OCI-LY1 (cell line): Measurements from ENCODE around the gene PATJ.

Experiments
- H2AFZ ChIP-seq: fragments of 200-600 bp; sonication (generic), shearing (Covaris generic); 2 replicates; pipeline ENCODE4 v1.6.0; 2014; ENCODE audit warnings: antibody characterized with exemption, mild to moderate bottlenecking, low read length
- H3F3A ChIP-seq: fragments of 200-600 bp; sonication (generic), shearing (Covaris generic); 2 replicates; pipeline ENCODE4 v1.6.0; 2014; ENCODE audit warnings: mild to moderate bottlenecking, antibody characterized with exemption, low read length, moderate library complexity; ENCODE audit not compliant: insufficient read depth
- H3K27ac ChIP-seq: fragments of 200-600 bp; sonication (generic); 2 replicates; pipeline ENCODE4 v1.5.1; 2014; ENCODE audit warnings: low read length, mixed run types, mild to moderate bottlenecking, low read depth; ENCODE audit not compliant: poor library complexity, severe bottlenecking
- H3K27me3 ChIP-seq: fragments of 200-600 bp; sonication (generic); 2 replicates; pipeline ENCODE4 v1.6.0; 2014; ENCODE audit warnings: antibody characterized with exemption, mild to moderate bottlenecking, low read length, moderate library complexity; ENCODE audit not compliant: insufficient read depth
- H3K36me3 ChIP-seq: fragments of 200-600 bp; sonication (generic); 2 replicates; pipeline ENCODE4 v1.6.1; 2014; ENCODE audit warnings: mild to moderate bottlenecking, antibody characterized with exemption, low read length, moderate library complexity, mixed read lengths; ENCODE audit not compliant: insufficient read depth
- H3K4me1 ChIP-seq: fragments of 200-600 bp; sonication (generic); 2 replicates; pipeline ENCODE4 v1.5.1; 2014; ENCODE audit warnings: mild to moderate bottlenecking, low read length, moderate library complexity; ENCODE audit not compliant: insufficient read depth, severe bottlenecking
- H3K4me2 ChIP-seq: fragments of 200-600 bp; sonication (generic), shearing (Covaris generic); 2 replicates; pipeline ENCODE4 v1.6.1; 2014; ENCODE audit warnings: low read length
- H3K4me3 ChIP-seq: fragments of 200-600 bp; sonication (generic); 2 replicates; pipeline ENCODE4 v1.5.1; 2014; ENCODE audit warnings: low read length, low read depth, mild to moderate bottlenecking, mixed read lengths; ENCODE audit not compliant: poor library complexity, severe bottlenecking
- H3K79me2 ChIP-seq: fragments of 200-600 bp; shearing (Covaris generic); 2 replicates; pipeline ENCODE4 v1.6.1; 2016; ENCODE audit warnings: mixed run types, low read length, mixed read lengths; ENCODE audit not compliant: insufficient read depth
- H3K9ac ChIP-seq: fragments of 200-600 bp; sonication (generic), shearing (Covaris generic); 2 replicates; pipeline ENCODE4 v1.6.1; 2014; ENCODE audit warnings: mild to moderate bottlenecking, low read length, mixed read lengths
- H3K9me2 ChIP-seq: fragments of 200-600 bp; sonication (generic), shearing (Covaris generic); 2 replicates; pipeline ENCODE4 v1.6.1; 2014; ENCODE audit warnings: low read depth, mild to moderate bottlenecking, low read length, mixed read lengths
- H3K9me3 ChIP-seq: fragments of 200-600 bp; shearing (Covaris generic); 2 replicates; pipeline ENCODE4 v1.6.1; 2014; ENCODE audit warnings: low read length, mixed read lengths
- H4K20me1 ChIP-seq: fragments of 200-600 bp; sonication (generic), shearing (Covaris generic); 2 replicates; pipeline ENCODE4 v1.6.0; 2016; ENCODE audit warnings: mild to moderate bottlenecking, low read length; ENCODE audit not compliant: insufficient read depth
- CTCF ChIP-seq: fragments of 200-600 bp; sonication (generic), shearing (Covaris generic); IDR thresholded peaks from 2 replicates; pipeline ENCODE4 v1.5.1; 2017; ENCODE audit warnings: mild to moderate bottlenecking, antibody characterized with exemption, low read length, moderate library complexity, mixed read lengths
- EZH2 ChIP-seq: fragments of 200-600 bp; sonication (generic), shearing (Covaris generic); IDR thresholded peaks from 2 replicates; pipeline ENCODE4 v1.8.0; 2017; ENCODE audit warnings: borderline replicate concordance, mixed run types, mild to moderate bottlenecking, antibody characterized with exemption, low read length, moderate library complexity, mixed read lengths

PATJ gene

GRCh38 chr1:62109124-62109523 is 366.8 kb downstream of the PATJ start:
- Histone ChIP-seq H3F3A (no peaks in the 10 kb centered on the region), H3K4me2 (no peak overlapping the region), H3K9ac (no peak overlapping the region), H3K9me2 (no peaks in the 10 kb centered on the region), H4K20me1 (no peaks in the 10 kb centered on the region), H3K4me3 (no peak overlapping the region), H3K27me3 (no peaks in the 10 kb centered on the region), H3K79me2 (no peaks in the 10 kb centered on the region), H3K4me1 (no peaks in the 10 kb centered on the region), H3K27ac (no peak overlapping the region), H3K36me3 (no peaks in the 10 kb centered on the region), H2AFZ (no peak overlapping the region), H3K9me3 (no peaks in the 10 kb centered on the region)
- TF ChIP-seq EZH2 (no peak), CTCF (no peak)

GRCh38 chr1:62110198-62110817 is 368.0 kb downstream of the PATJ start:
- Histone ChIP-seq H3K27me3 (no peaks in the 10 kb centered on the region), H3K27ac (no peak overlapping the region), H3K9ac (no peak overlapping the region), H3K9me3 (no peaks in the 10 kb centered on the region), H3K4me3 (no peak overlapping the region), H2AFZ (no peak overlapping the region), H3F3A (no peaks in the 10 kb centered on the region), H3K79me2 (no peaks in the 10 kb centered on the region), H3K4me1 (no peaks in the 10 kb centered on the region), H4K20me1 (no peaks in the 10 kb centered on the region), H3K36me3 (no peaks in the 10 kb centered on the region), H3K9me2 (no peaks in the 10 kb centered on the region), H3K4me2 (no peak overlapping the region)
- TF ChIP-seq CTCF (no peak), EZH2 (no peak)

DNA sequence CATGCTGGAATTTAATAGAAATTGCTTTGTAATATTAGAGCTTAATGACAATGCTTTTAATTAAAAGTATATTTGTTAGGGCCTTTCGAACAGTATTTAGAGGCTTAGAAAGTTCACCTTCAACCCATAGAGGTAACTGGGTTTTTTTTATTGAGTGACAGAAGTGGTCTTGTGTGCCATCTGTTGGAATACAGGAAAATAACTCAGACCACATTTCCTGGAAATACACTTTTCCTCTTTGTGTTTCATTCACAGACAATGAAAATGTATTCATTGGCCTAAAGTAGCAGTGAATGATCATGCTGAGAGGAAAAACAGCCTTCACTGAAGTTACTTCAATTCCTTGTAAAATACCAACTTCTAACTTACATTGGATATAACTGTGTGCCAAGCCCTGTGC is 368.8 kb downstream of the PATJ start:
- Histone ChIP-seq H3K4me1 (no peaks in the 10 kb centered on the region), H3K9ac (no peak overlapping the region), H3K9me3 (no peaks in the 10 kb centered on the region), H3F3A (no peaks in the 10 kb centered on the region), H3K4me2 (no peak overlapping the region), H3K4me3 (no peak overlapping the region), H3K27ac (no peak overlapping the region), H3K9me2 (no peaks in the 10 kb centered on the region), H3K27me3 (no peaks in the 10 kb centered on the region), H3K36me3 (no peaks in the 10 kb centered on the region), H3K79me2 (no peaks in the 10 kb centered on the region), H4K20me1 (no peaks in the 10 kb centered on the region), H2AFZ (no peak overlapping the region)
- TF ChIP-seq EZH2 (no peak), CTCF (no peak)
